GM18861 (cell line): ENCODE data around the gene MYH10.
"Not testable (repeated sequence)": the region's sequence is repeated elsewhere in the genome, so short reads cannot be mapped to it uniquely, and the experiment has no call there.

Source experiments
- ATAC-seq: cut with Tn5 transposase; IDR thresholded peaks from one replicate; pipeline ENCODE4 v1.9.1; 2021; ENCODE audit not compliant: unreplicated experiment

Gene MYH10

DNA sequence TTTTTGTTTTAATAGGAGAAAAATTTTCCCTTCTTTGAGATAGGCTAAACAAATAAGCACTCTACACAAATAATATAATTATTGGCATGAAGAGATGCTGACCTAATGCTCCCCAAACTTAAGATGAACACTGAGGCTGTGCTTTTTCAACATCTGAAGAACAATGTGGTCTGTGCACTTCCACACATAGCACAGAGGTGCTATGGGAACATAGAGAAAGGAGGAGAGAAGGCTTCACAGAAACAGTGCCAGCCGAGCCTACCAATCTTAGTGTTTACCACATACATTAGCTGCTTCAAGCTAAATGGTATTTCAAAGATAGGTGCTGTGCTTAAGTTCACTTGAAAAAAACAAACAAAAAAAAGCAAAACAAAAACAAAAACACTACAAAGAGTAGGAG is 72.4 kb downstream of the MYH10 start:
- no peak for ATAC-seq

DNA sequence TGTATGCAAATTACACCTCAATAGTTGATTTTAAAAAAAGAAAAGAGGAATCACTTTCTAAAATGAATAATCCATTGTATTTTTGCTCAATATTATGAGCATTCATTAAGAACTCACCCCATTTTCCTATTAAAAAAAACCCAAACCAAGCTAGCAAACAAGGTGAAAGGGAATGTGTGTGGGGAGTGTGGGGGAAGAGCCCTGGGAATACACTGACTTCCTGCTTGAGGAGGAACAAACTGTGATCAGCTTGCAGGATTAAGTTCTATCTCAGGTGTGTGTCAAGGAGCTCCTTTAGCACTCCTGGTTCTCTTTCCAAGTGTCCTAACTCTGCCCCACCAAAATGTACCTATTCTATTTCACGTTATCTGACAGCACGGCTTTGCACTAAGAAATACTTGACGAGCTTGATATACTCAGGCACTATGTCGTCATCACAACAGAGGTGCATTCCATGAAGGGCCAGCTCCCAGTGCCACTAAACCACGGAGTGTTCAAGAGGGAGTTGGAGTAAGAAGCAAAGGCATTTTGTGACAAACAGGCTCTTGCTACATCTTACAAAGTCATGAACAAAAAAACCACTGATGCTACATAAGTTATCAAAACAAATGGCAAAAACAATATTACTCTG is 73.2 kb downstream of the MYH10 start:
- no peak for ATAC-seq

DNA sequence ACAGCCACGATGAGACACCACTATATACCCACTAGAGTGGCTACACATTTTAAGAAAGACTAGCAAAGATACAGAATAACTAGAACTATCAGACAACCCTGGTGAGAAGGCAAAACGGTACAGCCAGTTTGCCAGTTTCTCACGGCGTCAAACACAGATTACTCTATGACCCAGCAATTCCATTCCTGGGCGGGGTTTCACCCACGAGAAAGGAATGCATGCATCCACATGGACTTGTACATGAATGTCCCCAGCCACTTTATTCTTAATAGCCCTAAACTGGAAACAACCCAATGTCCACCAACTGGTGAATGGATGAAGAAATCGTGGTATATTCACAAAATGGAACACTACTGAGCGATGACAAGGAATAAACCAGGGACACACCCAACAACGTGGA is 74.5 kb downstream of the MYH10 start:
- no peak for ATAC-seq

- no peak for ATAC-seq
Measured at GRCh38 chr17:8555062-8555461, 75.5 kb downstream of the MYH10 start.

DNA sequence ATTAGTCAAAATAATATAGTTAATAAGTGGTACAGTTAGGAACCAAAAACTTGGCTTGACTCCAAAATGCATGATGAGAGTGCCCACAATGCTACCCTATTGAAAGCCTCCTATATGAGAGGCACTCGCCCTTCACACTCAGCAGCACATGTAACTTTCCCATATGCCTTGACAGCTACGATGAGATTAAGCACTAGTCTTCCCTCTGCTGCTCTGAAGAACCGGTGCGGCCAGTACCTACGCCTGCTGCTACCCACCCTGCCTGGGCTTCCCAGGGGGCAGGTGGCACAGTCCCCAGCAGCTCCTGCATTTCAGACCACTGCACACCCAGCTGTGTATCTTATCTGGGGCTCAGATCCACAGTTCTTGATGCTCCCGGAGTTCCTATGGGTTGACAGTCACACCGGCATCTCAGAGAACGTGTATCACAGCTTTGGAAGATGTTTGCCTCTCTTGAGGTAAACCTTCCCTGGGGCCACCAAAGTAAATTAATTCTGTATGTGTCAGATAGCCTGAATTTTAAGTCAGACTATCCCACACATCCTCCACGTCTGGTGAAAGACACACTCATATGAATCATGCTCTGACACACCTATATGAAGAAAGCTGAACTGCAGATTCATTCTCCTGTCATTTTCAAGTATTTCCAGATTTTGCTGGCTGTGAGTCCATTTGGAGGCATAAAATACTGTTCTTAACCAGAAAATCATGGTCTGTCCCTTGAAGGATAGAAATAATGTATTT is 77.8 kb downstream of the MYH10 start:
- ATAC-seq: no peak

GRCh38 chr17:8542599-8543502 is 87.7 kb downstream of the MYH10 start:
- ATAC-seq: no peak

GRCh38 chr17:8539976-8540375 is 90.5 kb downstream of the MYH10 start:
- ATAC-seq: not testable (repeated sequence)

DNA sequence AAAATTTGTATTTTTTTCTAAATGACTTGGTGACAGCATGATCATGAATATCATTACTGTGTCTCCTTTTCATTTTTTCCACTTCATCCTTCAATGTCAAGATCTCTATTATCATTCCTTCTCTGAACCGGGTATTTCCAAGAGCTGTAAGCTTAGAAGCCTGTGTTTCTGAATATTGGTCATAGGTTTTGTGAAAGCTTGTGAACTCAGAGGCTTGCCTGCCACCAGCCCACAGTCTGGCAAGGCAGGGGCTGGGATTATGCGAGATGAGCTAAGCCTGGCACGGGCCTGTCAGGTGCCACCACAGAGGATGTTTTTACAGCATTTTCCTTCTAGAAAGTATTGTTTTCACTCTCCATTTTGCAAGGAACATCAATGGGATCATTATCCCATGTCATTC is 92.8 kb downstream of the MYH10 start:
- no peak for ATAC-seq

- ATAC-seq: no peak
Measured at GRCh38 chr17:8534498-8535188, 95.9 kb downstream of the MYH10 start.

- no peak for ATAC-seq
Measured at GRCh38 chr17:8532021-8532420, 98.5 kb downstream of the MYH10 start.

GRCh38 chr17:8522577-8522976 is 107.9 kb downstream of the MYH10 start:
- no peak for ATAC-seq

- ATAC-seq: no peak
Measured at GRCh38 chr17:8520981-8521380, 109.5 kb downstream of the MYH10 start.

GRCh38 chr17:8518850-8519249 is 111.7 kb downstream of the MYH10 start:
- ATAC-seq: no peak

DNA sequence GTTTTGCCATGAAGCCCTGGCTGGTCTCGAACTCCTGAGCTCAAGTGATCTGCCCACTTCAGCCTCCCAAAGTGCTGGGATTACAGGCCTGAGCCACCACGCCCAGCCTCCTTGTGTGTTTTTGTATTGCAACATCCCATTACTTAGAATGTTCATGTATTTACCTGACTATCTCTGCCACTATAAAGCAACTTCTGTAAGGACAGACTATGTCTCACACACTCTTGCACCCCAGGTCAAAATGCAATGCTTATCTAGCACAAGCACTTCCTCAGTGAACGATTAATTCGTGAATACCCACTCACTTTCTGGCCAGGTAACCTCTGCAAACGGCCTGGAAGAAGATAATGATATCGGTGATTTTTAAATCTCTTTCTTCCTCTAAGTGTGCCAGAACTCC is 112.2 kb downstream of the MYH10 start:
- ATAC-seq: no peak

GRCh38 chr17:8514801-8515200 is 115.7 kb downstream of the MYH10 start:
- no peak for ATAC-seq

- ATAC-seq: no peak
Measured at GRCh38 chr17:8506145-8506544, 124.4 kb downstream of the MYH10 start.

DNA sequence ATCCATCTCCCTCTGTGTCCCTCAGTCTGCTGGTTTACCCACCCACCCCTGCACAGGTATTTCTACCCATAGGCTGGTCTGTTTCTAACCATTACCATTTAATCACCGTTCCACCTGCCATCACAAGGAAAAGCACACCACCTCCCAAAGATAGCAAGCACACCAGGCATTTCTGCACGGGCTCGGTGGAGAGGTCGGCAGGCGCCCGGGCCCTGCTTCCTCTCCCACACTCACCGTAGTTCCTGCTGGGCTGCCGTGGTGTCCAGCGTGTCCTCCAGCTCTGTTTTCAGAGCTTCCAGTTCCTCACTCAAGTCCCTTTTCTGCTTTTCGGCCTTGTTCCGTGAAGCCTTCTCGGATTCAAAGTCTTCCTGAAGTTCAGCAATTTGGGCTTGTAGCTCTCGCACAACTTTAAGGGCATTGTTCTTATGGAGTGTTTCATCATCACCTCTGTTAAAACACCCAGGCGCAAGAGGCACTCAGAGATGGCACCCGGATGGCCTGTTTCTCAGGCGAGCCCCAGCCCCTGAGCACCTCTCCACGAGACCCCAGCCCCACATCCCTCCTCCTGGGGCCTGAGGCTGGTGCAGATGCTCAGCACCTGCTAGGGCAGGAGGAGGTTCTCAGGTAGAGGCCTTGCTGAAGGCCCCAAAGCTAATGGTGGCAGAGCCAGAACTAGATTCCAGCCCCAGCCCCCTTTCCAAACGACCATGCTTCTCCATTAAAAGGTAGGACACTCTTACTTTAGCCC is 125.9 kb downstream of the MYH10 start:
- ATAC-seq: no peak

GRCh38 chr17:8503807-8504206 is 126.7 kb downstream of the MYH10 start:
- no peak for ATAC-seq

GRCh38 chr17:8503368-8503767 is 127.2 kb downstream of the MYH10 start:
- ATAC-seq: no peak

DNA sequence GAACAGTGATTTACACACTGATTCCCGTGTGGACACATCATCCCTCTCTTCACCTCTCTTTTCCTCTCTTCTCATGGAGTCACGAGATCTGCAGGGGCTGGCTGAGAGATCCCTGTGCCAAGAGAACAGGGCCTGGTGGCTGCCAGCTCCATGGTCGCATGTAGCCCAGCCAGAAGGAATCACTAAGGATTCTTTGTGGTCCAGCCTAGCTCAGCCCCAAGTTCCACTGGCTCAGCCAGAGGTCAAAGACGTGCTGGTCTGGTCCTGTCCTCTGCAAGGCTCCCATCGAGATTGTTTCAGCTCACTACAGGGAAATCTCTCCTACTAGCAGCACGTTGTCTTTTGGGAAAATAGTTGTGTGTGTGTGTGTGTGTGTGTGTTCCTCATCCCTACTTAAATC is 128.4 kb downstream of the MYH10 start:
- ATAC-seq: no peak

DNA sequence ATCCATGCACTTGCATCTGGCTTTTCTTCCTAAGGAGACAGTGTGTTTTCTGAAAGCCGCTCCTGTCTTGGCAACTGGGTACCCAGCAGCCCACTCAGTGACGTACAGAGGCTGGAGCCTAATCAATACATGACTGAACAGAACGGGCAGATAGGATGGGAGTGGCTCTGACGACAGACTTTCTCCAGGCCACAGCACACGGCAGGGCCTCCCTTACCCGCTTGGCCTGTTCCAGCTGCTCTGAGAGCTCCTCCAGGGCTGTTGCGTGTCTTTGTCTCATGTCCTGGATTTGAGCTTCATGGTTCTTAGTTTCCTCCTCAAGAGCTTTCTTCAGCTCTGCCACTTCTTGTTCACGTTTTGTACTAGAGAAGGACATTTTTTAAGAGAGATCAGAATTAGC is 129.9 kb downstream of the MYH10 start:
- ATAC-seq: no peak
